SJSA1 (cell line): ENCODE measurements around the gene SETD3. TPM values are rescaled to one million over a fixed set of nuclear protein-coding genes. Genes with fewer than 3 reads are reported as not detected.

Source experiments
- DNase-seq, 2 experiments: peaks; one replicate each; pipeline ENCODE4 v3.0.0-alpha.2; 2015 to 2020; ENCODE audit warnings: low spot score in 2 of 2, low read depth in 1 of 2
- H3K27ac ChIP-seq: fragments of 250-450 bp; sonication (Bioruptor Pico); 2 replicates; pipeline ENCODE4 v1.5.1; 2020; ENCODE audit warnings: mild to moderate bottlenecking, moderate library complexity
- H3K27me3 ChIP-seq: fragments of 250-450 bp; sonication (Bioruptor Pico); replicated peaks from 2 replicates; pipeline ENCODE4 v1.5.1; 2020; ENCODE audit warnings: mild to moderate bottlenecking, moderate library complexity
- H3K36me3 ChIP-seq: fragments of 250-450 bp; sonication (Bioruptor Pico); 2 replicates; pipeline ENCODE4 v1.5.1; 2020; ENCODE audit warnings: mild to moderate bottlenecking
- H3K4me1 ChIP-seq: fragments of 250-450 bp; sonication (Bioruptor Pico); replicated peaks from 2 replicates; pipeline ENCODE4 v1.6.1; 2021; ENCODE audit warnings: mild to moderate bottlenecking
- H3K4me3 ChIP-seq: fragments of 250-450 bp; sonication (Bioruptor Pico); 2 replicates; pipeline ENCODE4 v1.5.1; 2020; ENCODE audit warnings: mild to moderate bottlenecking
- H3K9me3 ChIP-seq: fragments of 250-450 bp; sonication (Bioruptor Pico); replicated peaks from 2 replicates; pipeline ENCODE4 v1.5.1; 2020; ENCODE audit warnings: mild to moderate bottlenecking
- total RNA-seq: library from RNA; depleted of rRNA; stranded (reverse); fragments of >200 nt; shearing (Covaris generic); gene quantifications from 2 replicates; pipeline ENCODE4 v1.2.3, GENCODE V29; 2014

SETD3 gene
- total RNA-seq, 1 experiment from 2014 or later: 71.0 TPM

DNA sequence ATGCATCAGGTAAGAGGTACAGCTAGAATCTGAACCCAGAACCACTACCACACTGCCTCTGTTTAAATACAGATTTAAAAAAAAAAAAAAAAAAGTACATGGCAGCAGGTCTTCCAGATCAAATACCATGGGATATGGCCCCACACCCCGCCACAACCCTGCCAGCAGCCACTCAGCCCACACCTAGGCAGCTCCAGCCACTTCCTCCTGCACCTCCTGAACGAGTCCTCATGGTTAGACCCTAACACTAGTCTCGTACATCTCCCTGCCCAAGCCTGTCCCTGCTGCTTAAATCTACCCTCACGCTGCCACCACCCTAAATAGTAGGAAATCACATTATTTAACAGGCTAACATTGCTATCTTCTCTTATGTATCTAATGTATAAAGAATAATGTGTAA is 12.6 kb downstream of the SETD3 start:
- Histone ChIP-seq H3K9me3 (no peaks in the 10 kb centered on the region), H3K27ac (no peak overlapping the region), H3K4me3 (no peak overlapping the region), H3K4me1 (peaks cover 3% of the 10 kb centered on the region), H3K27me3 (no peaks in the 10 kb centered on the region), H3K36me3 (peaks cover 11% of the 10 kb centered on the region)
- DNase-seq: no peak

DNA sequence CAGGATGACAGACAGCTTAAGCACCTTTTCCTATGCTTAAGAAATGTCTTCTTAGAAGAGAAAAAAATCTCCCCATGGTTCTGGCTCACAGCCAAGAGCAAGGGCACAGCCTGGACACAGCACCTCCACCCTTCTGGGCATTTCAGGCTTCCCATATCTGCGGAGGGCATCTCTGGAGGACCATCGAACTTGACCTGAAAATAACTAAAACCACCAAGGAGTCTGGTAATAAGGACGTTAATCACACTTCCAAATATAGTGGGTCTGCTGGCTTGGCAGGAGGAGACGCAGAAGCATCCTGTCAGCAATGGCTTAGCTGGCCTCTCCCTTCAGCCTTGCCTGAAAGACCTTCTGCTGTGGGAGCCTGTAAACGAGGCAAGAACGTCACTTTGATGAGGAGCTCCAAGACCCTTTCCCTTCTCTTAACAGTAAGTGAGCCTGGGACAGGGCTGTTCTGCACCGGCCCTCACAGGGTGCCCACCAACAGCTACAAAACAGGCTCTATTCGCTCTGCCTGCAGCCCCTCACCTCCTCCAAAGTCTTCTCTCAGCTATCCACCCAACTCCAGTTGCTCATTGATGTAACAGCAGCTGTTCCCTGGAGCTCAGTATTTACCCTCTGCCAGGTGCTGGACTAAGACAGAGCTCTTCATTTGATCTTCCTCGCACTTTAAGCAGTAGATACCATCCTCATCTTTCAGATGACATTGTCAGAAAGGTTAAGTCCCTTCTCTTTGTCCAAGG is 13.2 kb downstream of the SETD3 start:
- Histone ChIP-seq H3K4me1 (no peaks in the 10 kb centered on the region), H3K9me3 (no peaks in the 10 kb centered on the region), H3K27ac (no peak overlapping the region), H3K4me3 (no peak overlapping the region), H3K27me3 (no peaks in the 10 kb centered on the region), H3K36me3 (peaks cover 16% of the 10 kb centered on the region)
- DNase-seq: no peak

DNA sequence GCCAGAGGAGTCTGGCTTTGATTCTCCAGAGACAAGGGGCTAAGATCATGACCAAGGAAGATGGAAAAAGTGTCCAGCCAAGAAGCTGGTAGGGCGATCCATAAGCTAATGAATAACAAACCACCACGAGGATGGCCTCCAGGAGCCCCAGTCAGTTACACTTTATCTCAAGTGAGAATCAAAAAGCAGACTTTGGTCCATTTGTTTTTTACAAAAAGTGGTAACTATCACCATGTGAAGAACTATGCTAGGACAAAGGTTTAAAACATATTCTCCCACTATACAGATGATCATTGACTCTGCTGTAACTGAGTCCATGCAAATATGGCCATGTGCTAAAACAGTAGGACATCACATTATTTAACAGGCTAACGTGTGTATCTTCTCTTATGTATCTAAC is 13.9 kb downstream of the SETD3 start:
- Histone ChIP-seq H3K4me1 (no peaks in the 10 kb centered on the region), H3K36me3 (peaks cover 24% of the 10 kb centered on the region), H3K4me3 (no peak overlapping the region), H3K9me3 (no peaks in the 10 kb centered on the region), H3K27me3 (no peaks in the 10 kb centered on the region), H3K27ac (no peak overlapping the region)
- no peak for DNase-seq

DNA sequence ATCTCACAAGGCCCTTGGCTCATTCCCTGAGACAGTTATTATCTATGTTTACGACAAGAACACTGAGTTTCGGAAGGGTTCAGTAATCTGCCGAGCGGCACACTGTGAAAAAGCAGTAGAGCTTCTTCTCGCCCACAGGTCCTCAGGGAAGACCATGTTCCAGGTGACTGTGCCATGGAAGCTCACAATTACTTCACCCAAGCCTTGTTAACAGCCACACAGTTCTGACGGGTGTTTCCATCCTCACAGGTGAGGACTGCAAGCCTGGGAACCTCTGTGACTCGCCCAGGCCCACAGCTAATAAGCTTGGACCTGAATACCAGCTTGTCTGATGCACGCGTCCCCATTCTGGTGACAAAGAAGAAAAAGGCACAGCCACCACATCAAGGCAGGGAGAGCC is 15.4 kb downstream of the SETD3 start:
- no peak for DNase-seq

DNA sequence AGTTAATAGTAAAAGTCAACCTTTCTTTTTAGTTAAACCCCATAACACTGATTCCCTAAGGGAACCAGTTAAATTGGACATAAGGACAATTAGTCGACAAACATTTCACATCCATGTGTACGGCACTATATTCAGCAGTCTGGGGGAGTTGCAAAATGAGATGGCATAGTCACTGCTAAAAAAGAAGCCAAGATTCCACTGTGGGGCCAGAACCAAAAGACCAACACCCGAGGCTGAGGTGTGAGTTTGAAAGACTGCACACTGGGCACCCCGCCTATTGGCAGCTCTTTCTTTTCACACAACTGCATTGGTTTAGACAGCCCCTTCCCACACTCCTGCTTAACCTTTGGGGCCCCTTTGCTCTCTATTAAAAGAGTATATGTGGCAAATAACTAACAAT is 16.7 kb downstream of the SETD3 start:
- Histone ChIP-seq H3K36me3 (peaks cover 29% of the 10 kb centered on the region), H3K4me1 (no peaks in the 10 kb centered on the region), H3K27ac (no peak overlapping the region), H3K4me3 (no peak overlapping the region), H3K27me3 (no peaks in the 10 kb centered on the region), H3K9me3 (no peaks in the 10 kb centered on the region)
- no peak for DNase-seq

More for the DNA sequence above, 15.4 kb downstream of the SETD3 start:
- H3K4me3 ChIP-seq: no peak overlapping the region
- no peaks in the 10 kb centered on the region for H3K9me3 ChIP-seq
- H3K4me1 ChIP-seq: no peaks in the 10 kb centered on the region
- H3K27me3 ChIP-seq: no peaks in the 10 kb centered on the region
- peaks cover 28% of the 10 kb centered on the region for H3K36me3 ChIP-seq
- no peak overlapping the region for H3K27ac ChIP-seq

DNA sequence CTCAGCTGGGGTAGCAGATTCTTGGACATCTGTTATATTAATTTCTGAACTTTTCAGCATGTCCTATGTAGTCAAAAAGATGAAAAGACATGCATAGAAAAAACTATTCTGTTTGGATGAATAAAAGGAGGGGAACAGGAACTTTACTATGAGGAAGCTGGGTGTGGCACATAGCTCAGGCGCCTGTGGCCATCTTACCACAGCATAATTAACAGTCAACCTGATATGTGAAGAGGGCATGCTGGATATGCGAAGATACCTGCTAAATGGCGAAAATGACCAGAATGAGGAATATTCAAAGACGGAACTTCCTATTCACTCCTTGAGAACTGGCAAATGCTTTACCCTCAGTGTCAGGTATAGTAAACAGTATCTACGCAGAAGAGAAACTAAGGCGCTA is 18.4 kb downstream of the SETD3 start:
- H3K4me3 ChIP-seq: no peak overlapping the region
- H3K4me1 ChIP-seq: no peaks in the 10 kb centered on the region
- DNase-seq: no peak
- H3K9me3 ChIP-seq: no peaks in the 10 kb centered on the region
- H3K27ac ChIP-seq: no peak overlapping the region
- no peaks in the 10 kb centered on the region for H3K27me3 ChIP-seq
- peaks cover 37% of the 10 kb centered on the region for H3K36me3 ChIP-seq

DNA sequence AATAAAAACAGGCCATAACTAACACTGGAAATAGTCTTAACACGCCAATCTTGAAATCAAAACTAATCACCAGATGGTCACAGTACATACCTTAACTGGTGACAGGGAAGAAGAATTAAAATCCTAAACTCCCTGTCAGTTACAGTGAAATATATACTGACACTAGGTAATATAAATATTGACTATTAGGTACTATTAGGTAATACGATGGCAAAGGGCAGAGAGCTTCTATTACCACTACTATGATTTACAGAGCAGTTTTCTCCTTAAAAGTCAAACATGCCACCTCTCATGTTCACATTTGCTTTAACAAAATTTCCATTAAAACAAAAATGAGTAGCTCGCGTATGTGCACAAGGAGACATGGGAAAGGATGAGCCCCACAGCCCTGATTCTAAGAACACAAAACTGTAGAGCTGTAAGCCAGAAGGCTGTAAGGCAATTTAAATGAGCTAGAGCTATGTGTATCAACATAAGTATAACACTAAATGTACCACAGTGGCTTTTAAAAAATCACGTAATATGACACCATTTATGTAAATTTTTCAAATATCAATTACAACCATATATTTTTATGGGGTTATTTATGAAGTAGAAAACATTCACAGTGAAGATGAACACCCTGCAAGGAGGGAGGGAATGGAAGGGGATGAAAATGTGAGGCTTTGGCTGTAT is 19.1 kb downstream of the SETD3 start:
- no peak overlapping the region for H3K4me3 ChIP-seq
- no peak for DNase-seq
- H3K27me3 ChIP-seq: no peaks in the 10 kb centered on the region
- H3K9me3 ChIP-seq: no peaks in the 10 kb centered on the region
- no peaks in the 10 kb centered on the region for H3K4me1 ChIP-seq
- peaks cover 44% of the 10 kb centered on the region for H3K36me3 ChIP-seq
- no peak overlapping the region for H3K27ac ChIP-seq

DNA sequence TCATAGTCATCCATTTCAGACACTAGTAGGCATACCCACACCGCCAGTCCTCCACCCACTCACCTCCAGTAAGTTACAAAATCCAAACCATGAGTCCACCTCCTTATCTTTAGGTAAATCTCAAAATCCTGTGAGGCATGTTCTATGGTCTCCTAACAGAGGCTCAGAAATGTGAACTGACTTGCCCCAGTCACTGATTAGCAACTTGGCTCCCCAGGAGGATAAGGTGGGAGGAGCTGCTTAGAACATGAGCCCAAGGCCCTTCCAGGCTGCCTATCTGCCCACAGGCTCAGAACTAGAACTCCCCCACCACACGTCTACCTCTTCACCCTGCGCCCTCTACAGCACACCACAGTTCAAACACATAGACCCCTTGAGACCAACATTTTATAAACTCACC is 19.9 kb downstream of the SETD3 start:
- Histone ChIP-seq H3K27ac (no peak overlapping the region), H3K4me1 (no peaks in the 10 kb centered on the region), H3K9me3 (no peaks in the 10 kb centered on the region), H3K36me3 (peaks cover 49% of the 10 kb centered on the region), H3K27me3 (no peaks in the 10 kb centered on the region), H3K4me3 (no peak overlapping the region)
- DNase-seq: no peak

DNA sequence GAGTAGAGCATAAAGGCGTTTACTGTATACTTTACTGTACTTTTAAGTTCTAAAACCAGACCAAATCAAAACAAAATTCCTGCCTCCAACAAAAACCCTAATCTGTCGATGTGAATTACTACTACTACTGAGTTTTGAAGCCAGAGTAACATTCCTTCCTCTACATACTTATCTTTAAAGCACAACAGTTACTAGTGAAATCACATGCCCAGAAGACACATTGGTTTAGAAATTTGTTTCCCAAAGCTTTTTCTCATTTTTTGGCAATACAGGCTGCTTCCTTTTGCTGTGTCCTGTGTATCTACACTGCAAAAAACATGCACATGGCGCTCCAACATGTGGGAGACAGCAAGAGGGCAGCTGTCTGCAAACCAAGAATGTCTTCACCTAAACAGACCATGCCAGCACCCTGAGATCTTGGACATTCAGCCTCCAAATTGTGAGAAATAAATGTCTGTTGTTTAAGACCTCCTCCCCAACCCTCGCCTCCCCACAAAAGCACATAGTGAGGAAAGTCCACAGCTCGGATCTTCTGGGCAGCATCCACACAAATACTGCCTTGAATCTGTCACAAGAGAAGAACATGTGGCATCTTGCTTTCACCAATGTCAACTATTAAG is 21.1 kb downstream of the SETD3 start:
- DNase-seq: no peak
- Histone ChIP-seq H3K9me3 (no peaks in the 10 kb centered on the region), H3K4me3 (no peak overlapping the region), H3K27ac (no peak overlapping the region), H3K27me3 (no peaks in the 10 kb centered on the region), H3K4me1 (no peaks in the 10 kb centered on the region), H3K36me3 (peaks cover 52% of the 10 kb centered on the region)

DNA sequence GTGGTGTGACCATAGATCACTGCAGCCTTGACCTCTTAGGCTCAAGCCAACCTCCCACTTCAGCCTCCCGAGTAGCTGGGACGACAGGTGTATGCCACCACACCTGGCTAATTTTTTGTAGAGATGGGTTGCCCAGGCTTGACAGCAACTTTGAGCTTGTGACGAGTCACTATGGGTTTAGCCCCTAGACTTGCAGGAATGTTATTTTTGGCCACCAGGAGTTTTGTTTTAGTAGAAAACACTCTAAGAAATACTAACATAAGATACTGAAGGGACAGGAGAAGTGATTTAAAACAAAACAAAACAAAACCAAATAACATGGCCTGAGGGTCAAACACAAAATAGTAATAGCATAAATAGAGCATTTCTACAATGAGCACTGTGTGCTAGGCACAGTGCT is 26.4 kb downstream of the SETD3 start:
- H3K9me3 ChIP-seq: no peaks in the 10 kb centered on the region
- no peak overlapping the region for H3K27ac ChIP-seq
- DNase-seq: no peak
- H3K36me3 ChIP-seq: peaks cover 52% of the 10 kb centered on the region
- H3K4me1 ChIP-seq: no peaks in the 10 kb centered on the region
- H3K4me3 ChIP-seq: no peak overlapping the region
- no peaks in the 10 kb centered on the region for H3K27me3 ChIP-seq

DNA sequence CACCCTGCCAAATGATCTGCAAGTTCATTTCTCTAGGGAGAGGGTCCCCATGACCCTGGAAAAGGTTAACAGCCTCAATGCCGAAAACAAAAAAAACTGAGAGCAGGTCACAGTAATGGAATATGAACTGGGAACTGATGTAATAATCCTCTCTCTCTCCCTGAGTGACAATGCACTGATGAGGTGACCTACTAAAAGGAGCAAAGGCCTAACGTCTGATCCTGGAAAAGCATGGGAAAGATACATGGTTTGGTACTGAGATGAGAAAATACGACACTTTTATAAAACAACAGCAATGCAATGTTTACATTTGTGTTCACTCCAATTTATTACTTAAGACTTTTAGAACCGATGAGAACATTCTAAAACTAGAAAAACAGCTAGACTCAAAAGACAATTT is 27.7 kb downstream of the SETD3 start:
- Histone ChIP-seq H3K27me3 (no peaks in the 10 kb centered on the region), H3K4me1 (no peaks in the 10 kb centered on the region), H3K27ac (no peak overlapping the region), H3K9me3 (no peaks in the 10 kb centered on the region), H3K4me3 (no peak overlapping the region), H3K36me3 (peaks cover 54% of the 10 kb centered on the region)
- no peak for DNase-seq

DNA sequence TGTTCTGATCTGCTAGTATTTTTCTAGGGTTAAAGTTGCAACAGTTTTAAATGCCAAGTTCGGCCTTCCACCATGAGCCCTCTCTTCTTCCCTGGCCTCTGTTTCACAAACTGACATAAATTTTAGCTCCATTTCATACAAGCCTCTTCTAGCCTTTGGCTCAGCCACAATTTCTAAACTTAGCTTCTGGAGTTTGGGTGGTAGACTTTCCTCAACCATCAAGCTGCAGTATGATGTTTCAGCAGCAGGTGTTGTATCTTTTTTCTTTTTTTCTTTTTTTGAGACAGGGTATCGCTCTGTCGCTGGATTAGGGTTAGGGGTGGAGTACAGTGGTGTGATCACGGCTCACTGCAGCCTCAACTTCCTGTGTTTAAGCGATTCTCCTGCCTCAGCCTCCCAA is 29.4 kb downstream of the SETD3 start:
- Histone ChIP-seq H3K36me3 (peaks cover 42% of the 10 kb centered on the region), H3K4me3 (no peak overlapping the region), H3K9me3 (no peaks in the 10 kb centered on the region), H3K4me1 (no peaks in the 10 kb centered on the region), H3K27ac (no peak overlapping the region), H3K27me3 (no peaks in the 10 kb centered on the region)
- no peak for DNase-seq

DNA sequence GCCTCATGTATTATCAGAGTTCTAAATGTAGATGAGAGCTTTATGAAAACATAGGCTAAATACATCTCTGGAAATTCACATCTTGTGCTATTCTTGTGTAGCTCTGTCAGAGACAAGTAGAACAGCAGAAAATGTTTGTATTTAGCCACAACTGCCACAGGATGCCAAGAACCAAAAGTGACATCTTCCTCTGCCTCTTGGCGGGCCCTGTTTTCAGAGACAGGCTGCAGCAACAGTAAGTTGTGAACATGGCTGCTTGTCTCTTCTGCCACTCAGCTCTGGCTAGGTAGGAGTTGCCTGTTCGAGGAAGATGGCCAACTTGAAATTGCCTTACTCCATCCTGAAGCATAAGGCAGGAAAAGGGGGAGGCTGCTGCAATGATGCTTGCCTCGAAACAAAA is 30.4 kb downstream of the SETD3 start:
- H3K36me3 ChIP-seq: peaks cover 33% of the 10 kb centered on the region
- H3K4me1 ChIP-seq: no peaks in the 10 kb centered on the region
- no peaks in the 10 kb centered on the region for H3K9me3 ChIP-seq
- no peak overlapping the region for H3K27ac ChIP-seq
- DNase-seq: no peak
- no peak overlapping the region for H3K4me3 ChIP-seq
- H3K27me3 ChIP-seq: no peaks in the 10 kb centered on the region

DNA sequence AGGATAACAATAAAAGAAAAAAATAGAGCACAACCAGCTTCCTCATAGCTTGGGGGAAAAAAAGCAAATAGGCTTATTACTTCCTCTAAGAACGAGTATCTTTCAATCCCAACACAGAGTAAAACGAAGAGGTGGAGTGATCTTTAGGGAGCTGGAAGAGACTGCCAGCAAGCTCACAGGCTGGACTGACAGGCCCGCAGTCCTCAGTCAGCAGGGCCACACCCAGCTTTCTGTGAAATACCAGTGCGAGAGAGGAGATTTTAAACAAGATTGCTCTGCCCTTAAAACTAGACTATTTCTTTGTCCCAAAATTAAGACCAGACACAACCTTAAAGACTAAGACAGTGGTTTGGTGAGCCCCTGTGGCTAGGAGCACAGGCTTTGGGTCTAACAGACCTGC is 32.9 kb downstream of the SETD3 start:
- no peak for DNase-seq
- no peak overlapping the region for H3K27ac ChIP-seq
- no peaks in the 10 kb centered on the region for H3K9me3 ChIP-seq
- H3K4me1 ChIP-seq: no peaks in the 10 kb centered on the region
- no peaks in the 10 kb centered on the region for H3K27me3 ChIP-seq
- peaks cover 29% of the 10 kb centered on the region for H3K36me3 ChIP-seq
- H3K4me3 ChIP-seq: no peak overlapping the region
